ENCODE measurements around the gene TRIM29.

TRIM29 gene

GRCh38 chr11:120090411-120090810 lies 47.5 kb downstream of the TRIM29 start:
- DNase-seq: no peak

GRCh38 chr11:120089036-120090001 lies 48.6 kb downstream of the TRIM29 start:
- no peak for DNase-seq

- DNase-seq: no peak
Observed at GRCh38 chr11:120088056-120088455, 49.9 kb downstream of the TRIM29 start.

GRCh38 chr11:120086651-120087050 lies 51.3 kb downstream of the TRIM29 start:
- DNase-seq: no peak

- DNase-seq: no peak
Observed at GRCh38 chr11:120079750-120080610, 57.9 kb downstream of the TRIM29 start.

- no peak for DNase-seq
Observed at GRCh38 chr11:120078397-120078796, 59.5 kb downstream of the TRIM29 start.

- no peak for DNase-seq
Observed at GRCh38 chr11:120074076-120074475, 63.8 kb downstream of the TRIM29 start.

- no peak for DNase-seq
Observed at GRCh38 chr11:120073196-120073595, 64.7 kb downstream of the TRIM29 start.

- no peak for DNase-seq
Observed at GRCh38 chr11:120068114-120068573, 69.8 kb downstream of the TRIM29 start.

GRCh38 chr11:120067438-120068113 lies 70.3 kb downstream of the TRIM29 start:
- no peak for DNase-seq

GRCh38 chr11:120066738-120067437 lies 71.0 kb downstream of the TRIM29 start:
- no peak for DNase-seq

- DNase-seq: no peak
Observed at GRCh38 chr11:120065876-120066275, 72.0 kb downstream of the TRIM29 start.

GRCh38 chr11:120065176-120065575 lies 72.7 kb downstream of the TRIM29 start:
- no peak for DNase-seq

GRCh38 chr11:120064341-120064740 lies 73.6 kb downstream of the TRIM29 start:
- no peak for DNase-seq

GRCh38 chr11:120063686-120064340 lies 74.1 kb downstream of the TRIM29 start:
- no peak for DNase-seq

GRCh38 chr11:120062561-120062930 lies 75.4 kb downstream of the TRIM29 start:
- DNase-seq: no peak

- no peak for DNase-seq
Observed at GRCh38 chr11:120061761-120062560, 76.0 kb downstream of the TRIM29 start.

Measured in CD4-positive, alpha-beta T cell treated with Interleukin-4 for 1 hour (primary cell).